HEK293T (cell line): ENCODE data around the gene KLF15.

Experiments
- CTCF ChIA-PET: fragments of 350-600 bp; formaldehyde crosslinking; extraction: SDS; loops from one replicate; lab custom pipeline; 2021; ENCODE audit warnings: antibody characterized with exemption, inconsistent platforms; lab: Yijun Ruan, JAX
- POLR2A ChIA-PET: fragments of 350-600 bp; formaldehyde crosslinking; extraction: SDS; loops from one replicate; lab custom pipeline; 2020; ENCODE audit warnings: antibody characterized with exemption, inconsistent platforms; lab: Yijun Ruan, JAX
- DNase-seq: peaks from one replicate; pipeline ENCODE4 v3.0.0; 2012; ENCODE audit warnings: mixed read lengths; ENCODE audit errors: extremely low spot score
- ARNT ChIP-seq: fragments of 450-650 bp; IDR thresholded peaks from 2 replicates; pipeline ENCODE4 v1.6.1; 2017; ENCODE audit warnings: mild to moderate bottlenecking
- BHLHE40 ChIP-seq: fragments of 450-650 bp; IDR thresholded peaks from 2 replicates; pipeline ENCODE4 v1.6.1; 2016; ENCODE audit warnings: mild to moderate bottlenecking, moderate library complexity, borderline replicate concordance
- CTBP1 ChIP-seq: fragments of 450-650 bp; IDR thresholded peaks from 2 replicates; pipeline ENCODE4 v1.6.1; 2016; ENCODE audit warnings: borderline replicate concordance
- ELF4 ChIP-seq: fragments of 450-650 bp; IDR thresholded peaks from 2 replicates; pipeline ENCODE4 v1.6.1; 2017; ENCODE audit warnings: antibody characterized with exemption
- FOXA1 ChIP-seq: fragments of 450-650 bp; IDR thresholded peaks from 2 replicates; pipeline ENCODE4 v1.6.1; 2016; ENCODE audit warnings: mild to moderate bottlenecking
- FOXK2 ChIP-seq: fragments of 450-650 bp; IDR thresholded peaks from 2 replicates; pipeline ENCODE4 v1.6.1; 2016; ENCODE audit warnings: mild to moderate bottlenecking
- FOXM1 ChIP-seq: fragments of 450-650 bp; IDR thresholded peaks from 2 replicates; pipeline ENCODE4 v1.6.1; 2017; ENCODE audit warnings: mild to moderate bottlenecking, borderline replicate concordance
- HDGF ChIP-seq: fragments of 450-650 bp; IDR thresholded peaks from 2 replicates; pipeline ENCODE4 v1.6.1; 2017; ENCODE audit warnings: antibody characterized with exemption, borderline replicate concordance
- L3MBTL2 ChIP-seq: fragments of 450-650 bp; conservative IDR thresholded peaks from 2 replicates; pipeline ENCODE4 v1.6.1; 2016; ENCODE audit warnings: mild to moderate bottlenecking
- LEF1 ChIP-seq: fragments of 450-650 bp; IDR thresholded peaks from 2 replicates; pipeline ENCODE4 v1.6.1; 2017; ENCODE audit warnings: mild to moderate bottlenecking, borderline replicate concordance
- NFRKB ChIP-seq: fragments of 450-650 bp; IDR thresholded peaks from 2 replicates; pipeline ENCODE4 v1.6.1; 2016; ENCODE audit warnings: mild to moderate bottlenecking, moderate library complexity
- SP1 ChIP-seq: fragments of 450-650 bp; IDR thresholded peaks from 2 replicates; pipeline ENCODE4 v1.6.1; 2017
- SUZ12 ChIP-seq: fragments of 450-650 bp; IDR thresholded peaks from 2 replicates; pipeline ENCODE4 v1.6.1; 2016; ENCODE audit warnings: mild to moderate bottlenecking
- TARDBP ChIP-seq: fragments of 450-650 bp; IDR thresholded peaks from 2 replicates; pipeline ENCODE4 v1.6.1; 2016
- ZNF384 ChIP-seq: fragments of 450-650 bp; IDR thresholded peaks from 2 replicates; pipeline ENCODE4 v1.6.1; 2016
- TF ChIP-seq, protein P1 (sequence below): fragments of 450-650 bp; IDR thresholded peaks from 2 replicates; pipeline ENCODE4 v1.6.1; 2016

The KLF15 gene

DNA sequence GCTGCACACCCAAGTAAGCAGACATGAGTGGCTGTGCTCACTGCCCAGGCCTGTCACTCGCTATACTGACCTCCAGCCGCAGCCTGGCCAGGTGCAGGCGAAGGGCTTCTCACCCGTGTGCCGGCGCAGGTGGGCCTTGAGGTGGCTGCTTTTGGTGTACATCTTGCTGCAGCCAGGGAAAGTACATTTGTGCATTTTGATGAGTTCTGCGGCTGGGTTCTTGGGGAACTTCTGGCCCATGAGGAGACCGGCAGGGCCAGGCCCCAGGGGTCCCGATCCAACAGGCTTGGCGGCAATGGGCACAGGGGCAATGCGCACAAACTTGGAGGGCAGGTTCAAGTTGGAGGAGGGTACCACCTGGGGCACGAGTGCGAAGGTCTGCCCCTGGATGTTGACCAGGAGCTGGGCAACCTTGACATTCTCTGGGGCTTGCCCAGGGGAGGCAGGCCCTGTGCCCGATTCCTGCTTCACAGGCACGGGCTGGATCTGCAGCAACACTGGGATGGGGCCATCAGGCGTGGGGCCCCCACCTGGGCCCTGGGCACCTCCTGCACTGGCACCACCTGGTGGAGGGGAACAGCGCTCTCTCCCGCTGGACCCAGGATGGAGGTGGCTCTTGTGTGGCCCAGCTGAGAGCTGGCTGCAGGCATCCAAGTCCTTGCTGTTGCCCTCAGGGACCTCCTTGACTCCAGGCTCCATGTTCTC lies 5.3 kb downstream of the KLF15 start:
- TF ChIP-seq ARNT (no peak), TARDBP (no peak), SP1 (no peak), NFRKB (no peak), BHLHE40 (no peak), LEF1 (no peak), FOXM1 (no peak), FOXA1 (no peak), L3MBTL2 (no peak), SUZ12 (no peak), ZNF384 (no peak), CTBP1 (no peak), FOXK2 (no peak), HDGF (no peak), ELF4 (no peak)
- TF ChIP-seq, protein P1, sequence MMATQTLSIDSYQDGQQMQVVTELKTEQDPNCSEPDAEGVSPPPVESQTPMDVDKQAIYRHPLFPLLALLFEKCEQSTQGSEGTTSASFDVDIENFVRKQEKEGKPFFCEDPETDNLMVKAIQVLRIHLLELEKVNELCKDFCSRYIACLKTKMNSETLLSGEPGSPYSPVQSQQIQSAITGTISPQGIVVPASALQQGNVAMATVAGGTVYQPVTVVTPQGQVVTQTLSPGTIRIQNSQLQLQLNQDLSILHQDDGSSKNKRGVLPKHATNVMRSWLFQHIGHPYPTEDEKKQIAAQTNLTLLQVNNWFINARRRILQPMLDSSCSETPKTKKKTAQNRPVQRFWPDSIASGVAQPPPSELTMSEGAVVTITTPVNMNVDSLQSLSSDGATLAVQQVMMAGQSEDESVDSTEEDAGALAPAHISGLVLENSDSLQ, result no peak
- no peak for DNase-seq
- ChIA-PET CTCF (no interaction called here), POLR2A (no interaction called here)

DNA sequence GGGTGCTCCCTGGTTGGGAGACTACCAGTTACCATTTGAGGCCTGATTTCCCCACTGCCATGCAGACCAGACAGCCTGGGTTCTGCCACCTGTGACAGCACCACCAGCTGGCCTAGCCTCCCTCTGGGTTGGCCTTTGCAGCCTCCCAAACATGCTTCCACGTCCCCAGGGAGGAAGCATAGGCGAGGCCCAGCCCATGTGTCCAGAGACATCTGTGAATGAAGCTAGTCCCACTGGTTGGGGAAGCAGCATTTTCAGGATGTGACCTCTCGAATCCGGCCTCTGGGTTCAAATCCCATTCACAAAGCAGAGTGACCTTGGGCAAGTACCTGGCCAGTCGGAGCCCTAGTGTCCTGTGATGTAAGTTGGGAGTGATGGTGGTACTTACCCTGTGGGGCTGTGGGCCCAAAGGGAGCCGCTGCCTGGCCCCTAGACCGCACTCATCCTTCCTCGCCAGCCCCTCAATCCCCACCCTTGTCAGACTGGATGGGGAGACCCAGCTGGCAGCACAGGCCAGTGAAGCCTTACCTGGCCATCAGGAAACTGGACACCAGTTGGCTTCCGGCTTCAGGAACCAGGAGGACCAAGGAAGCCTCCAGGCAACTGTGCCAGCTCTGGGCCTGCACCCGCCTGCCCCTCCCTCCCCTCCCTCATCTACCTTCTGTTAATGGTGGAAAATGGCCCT lies 6.0 kb downstream of the KLF15 start:
- POLR2A ChIA-PET, result no interaction called here
- CTCF ChIA-PET, result no interaction called here
- TF ChIP-seq ELF4 (no peak), TARDBP (no peak), SUZ12 (no peak), FOXM1 (no peak), CTBP1 (no peak), L3MBTL2 (no peak), HDGF (no peak), LEF1 (no peak), FOXK2 (no peak), SP1 (no peak), ARNT (no peak), ZNF384 (no peak), BHLHE40 (no peak), NFRKB (no peak), FOXA1 (no peak)
- TF ChIP-seq, protein P1, result no peak
- no peak for DNase-seq

DNA sequence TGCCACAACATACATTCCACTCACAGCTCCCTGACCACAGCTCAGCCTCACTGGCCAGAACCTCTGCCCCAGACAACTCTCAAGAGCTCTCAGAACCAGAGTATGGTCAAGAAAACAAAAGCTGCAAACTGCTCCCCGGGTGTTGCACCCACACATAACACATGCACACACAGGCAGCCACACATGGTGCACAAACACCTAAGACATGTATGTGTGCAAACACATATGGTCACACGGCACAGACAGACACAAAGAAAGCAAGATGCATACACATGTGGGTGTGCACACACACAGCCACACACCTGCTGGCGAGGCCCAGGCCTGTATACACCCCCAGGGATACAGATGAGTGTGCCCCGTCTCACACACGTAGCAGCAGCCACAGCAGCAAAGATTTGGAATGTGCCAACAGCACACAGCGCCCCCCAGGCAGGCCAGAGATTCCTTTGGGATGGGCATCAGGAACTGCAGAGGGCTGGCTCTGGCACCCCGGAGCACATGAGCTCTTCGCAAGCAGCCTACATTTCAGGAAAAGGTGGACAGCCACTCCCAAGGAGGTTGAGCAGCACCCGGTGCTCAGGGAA lies 6.6 kb downstream of the KLF15 start:
- POLR2A ChIA-PET, result no interaction called here
- DNase-seq, result no peak
- no peak for TF ChIP-seq FOXK2
- no peak for TF ChIP-seq FOXA1
- no peak for TF ChIP-seq TARDBP
- no peak for TF ChIP-seq NFRKB
- TF ChIP-seq CTBP1, result no peak
- no peak for TF ChIP-seq HDGF
- no peak for TF ChIP-seq ARNT
- TF ChIP-seq FOXM1, result no peak
- TF ChIP-seq ELF4, result no peak
- TF ChIP-seq, protein P1, result no peak
- TF ChIP-seq LEF1, result no peak
- no peak for TF ChIP-seq BHLHE40
- no peak for TF ChIP-seq ZNF384
- TF ChIP-seq SUZ12, result no peak
- TF ChIP-seq L3MBTL2, result no peak
- CTCF ChIA-PET, result no interaction called here

DNA sequence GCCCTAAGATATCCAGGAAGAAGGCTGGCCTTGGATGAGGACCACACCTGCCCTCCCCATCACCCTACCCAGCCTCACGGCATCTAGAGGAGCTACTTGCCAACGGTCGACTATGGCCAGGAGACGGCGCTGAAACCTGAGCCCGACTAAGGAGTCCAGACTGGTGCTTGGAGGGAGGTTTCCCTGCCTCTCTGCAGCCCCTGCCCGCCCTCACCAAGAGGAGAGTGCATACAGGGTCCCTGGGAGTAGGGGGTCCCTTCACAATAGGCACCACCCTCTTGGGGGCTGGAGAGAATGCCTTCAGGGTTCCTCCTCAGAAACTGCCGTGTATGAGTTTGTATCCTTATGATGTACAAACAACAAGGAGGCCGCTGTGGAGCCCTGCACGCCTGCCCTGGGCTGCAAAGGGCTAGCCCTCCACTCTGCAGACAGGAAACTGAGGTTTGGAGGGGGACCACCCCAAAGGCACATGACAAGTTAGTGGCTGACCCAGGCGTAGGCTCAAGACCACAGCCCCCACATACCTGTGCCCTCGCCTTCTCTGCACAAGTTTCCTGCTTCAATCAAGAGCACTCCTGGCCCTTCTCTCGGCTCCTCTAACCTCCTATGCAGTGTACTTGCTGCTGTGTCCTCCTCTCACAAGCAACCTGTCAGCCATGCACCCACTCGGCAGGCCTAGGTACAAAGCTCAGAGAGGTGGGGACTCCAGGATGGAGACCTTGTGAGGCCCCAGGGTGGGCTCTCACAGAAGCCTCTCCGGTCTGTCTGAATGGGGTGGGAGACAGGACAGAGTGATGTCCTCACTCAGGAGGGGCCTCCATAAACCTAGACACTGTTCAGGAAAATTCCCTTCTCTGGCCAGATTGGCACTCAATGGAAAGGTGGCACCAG lies 7.4 kb downstream of the KLF15 start:
- no peak for DNase-seq
- POLR2A ChIA-PET, result no interaction called here
- TF ChIP-seq TARDBP (no peak), ZNF384 (no peak), SUZ12 (no peak), L3MBTL2 (no peak), BHLHE40 (no peak), LEF1 (no peak), ELF4 (no peak), FOXK2 (no peak), SP1 (no peak), HDGF (no peak), FOXA1 (no peak), ARNT (no peak), CTBP1 (no peak)
- TF ChIP-seq, protein P1, result no peak
- CTCF ChIA-PET, result interaction anchor here (1.7 kb wide), 1 partner anchor 10 kb away, joined by 4 read pairs; no protein-coding TSS in a partner anchor
